GM10248 (cell line): ENCODE measurements around the gene TEX36.
A peak's percentile ranks its signal among the peaks of the same experiment; 100 is the strongest.
"Not testable (repeated sequence)": the region's sequence is repeated elsewhere in the genome, so short reads cannot be mapped to it uniquely, and the experiment has no call there.

Experiments used
- CTCF ChIA-PET: fragments of 300-600 bp; sonication (Branson Sonifier 250); formaldehyde crosslinking; extraction: SDS; loops from one replicate; lab custom pipeline; 2021; ENCODE audit warnings: antibody characterized with exemption; lab: Yijun Ruan, JAX
- POLR2A ChIA-PET: fragments of 350-650 bp; sonication (Branson Sonifier 250); formaldehyde crosslinking; extraction: SDS; loops from one replicate; lab custom pipeline; 2020; ENCODE audit warnings: antibody characterized with exemption; lab: Yijun Ruan, JAX
- DNase-seq: peaks from one replicate; pipeline ENCODE4 v3.0.0; 2012; ENCODE audit errors: extremely low spot score
- CTCF ChIP-seq: IDR thresholded peaks from 2 replicates; pipeline ENCODE4 v1.5.1; 2012; ENCODE audit warnings: mild to moderate bottlenecking, low read depth; ENCODE audit errors: extremely low read depth, missing control alignments, control extremely low read depth

Gene TEX36

GRCh38 chr10:125719173-125720001 is 36.4 kb upstream of the TEX36 start, which contains the start of gene EDRF1:
Gene EDRF1 (plus strand): TSS chr10:125719709. CDS start chr10:125719808, 99 bp downstream.
- ChIA-PET CTCF (no interaction called here), POLR2A (interaction anchor here (0.6 to 0.7 kb wide), 2 partner anchors 12 to 144 kb away, joined by 3 read pairs; no protein-coding TSS in a partner anchor)
- no peak for TF ChIP-seq CTCF
- DNase-seq: peak; percentile 98

GRCh38 chr10:125714728-125715127 is 31.8 kb upstream of the TEX36 start:
- POLR2A ChIA-PET, CTCF ChIA-PET, DNase-seq: not testable (repeated sequence)

GRCh38 chr10:125711110-125711750 is 28.3 kb upstream of the TEX36 start:
- TF ChIP-seq CTCF: no peak
- no peak for DNase-seq
- POLR2A ChIA-PET: no interaction called here
- CTCF ChIA-PET: no interaction called here

GRCh38 chr10:125709553-125710474 is 26.9 kb upstream of the TEX36 start:
- no peak for DNase-seq
- TF ChIP-seq CTCF: no peak
- POLR2A ChIA-PET: no interaction called here
- CTCF ChIA-PET: no interaction called here

GRCh38 chr10:125708971-125709503 is 26.1 kb upstream of the TEX36 start:
- ChIA-PET POLR2A (no interaction called here), CTCF (no interaction called here)
- no peak for TF ChIP-seq CTCF
- no peak for DNase-seq

- no peak for DNase-seq
- POLR2A ChIA-PET: no interaction called here
- TF ChIP-seq CTCF: no peak
- CTCF ChIA-PET: no interaction called here
These were observed 24.8 kb upstream of the TEX36 start for GRCh38 chr10:125707541-125708468.
